Bronchial epithelial cell (primary cell): ENCODE results near the gene DNAJC8. TPM values are rescaled to one million over a fixed set of nuclear protein-coding genes. Genes with fewer than 3 reads are reported as not detected.

Experiments
- DNase-seq: peaks from one replicate; pipeline ENCODE4 v3.0.0-alpha.2; 2010; ENCODE audit warnings: low read depth
- FAIRE-seq: peaks from 2 replicates; lab custom pipeline; 2011; peaks lifted over from hg19 to GRCh38; lab: Jason Lieb, UNC
- H3K27me3 ChIP-seq: 2 replicates; pipeline ENCODE4 v1.5.1; 2011; ENCODE audit warnings: low read length; ENCODE audit not compliant: control insufficient read depth, insufficient read depth
- H3K36me3 ChIP-seq: 2 replicates; pipeline ENCODE4 v1.5.1; 2011; ENCODE audit warnings: low read length; ENCODE audit not compliant: control insufficient read depth, insufficient read depth
- H3K4me3 ChIP-seq: 2 replicates; pipeline ENCODE4 v1.5.1; 2011; ENCODE audit warnings: mild to moderate bottlenecking, low read depth, low read length, control low read depth
- CTCF ChIP-seq: IDR thresholded peaks from 2 replicates; pipeline ENCODE4 v1.5.1; 2011; ENCODE audit warnings: mild to moderate bottlenecking, moderate library complexity, low read length, control low read depth, inconsistent platforms; ENCODE audit not compliant: insufficient read depth, severe bottlenecking
- total RNA-seq: library from RNA; depleted of rRNA; stranded (reverse); fragments of >200 nt; gene quantifications from 2 replicates; pipeline ENCODE4 v1.2.1, GENCODE V29; 2014

DNAJC8 gene
- total RNA-seq, 1 donor from 2014 or later: 44.2 TPM

- no peak overlapping the region for H3K4me3 ChIP-seq
- DNase-seq (peak; percentile 89), FAIRE-seq (no peak)
- TF ChIP-seq CTCF: no peak
- no peaks in the 10 kb centered on the region for H3K27me3 ChIP-seq
- H3K36me3 ChIP-seq: no peaks in the 10 kb centered on the region
Measured at GRCh38 chr1:28249013-28249865, 16.4 kb upstream of the DNAJC8 start.

GRCh38 chr1:28248273-28249012 is 15.6 kb upstream of the DNAJC8 start:
- no peaks in the 10 kb centered on the region for H3K36me3 ChIP-seq
- no peak for FAIRE-seq
- H3K4me3 ChIP-seq: no peak overlapping the region
- no peaks in the 10 kb centered on the region for H3K27me3 ChIP-seq
- peak; percentile 68 for DNase-seq
- peak; percentile 85 for TF ChIP-seq CTCF

DNA sequence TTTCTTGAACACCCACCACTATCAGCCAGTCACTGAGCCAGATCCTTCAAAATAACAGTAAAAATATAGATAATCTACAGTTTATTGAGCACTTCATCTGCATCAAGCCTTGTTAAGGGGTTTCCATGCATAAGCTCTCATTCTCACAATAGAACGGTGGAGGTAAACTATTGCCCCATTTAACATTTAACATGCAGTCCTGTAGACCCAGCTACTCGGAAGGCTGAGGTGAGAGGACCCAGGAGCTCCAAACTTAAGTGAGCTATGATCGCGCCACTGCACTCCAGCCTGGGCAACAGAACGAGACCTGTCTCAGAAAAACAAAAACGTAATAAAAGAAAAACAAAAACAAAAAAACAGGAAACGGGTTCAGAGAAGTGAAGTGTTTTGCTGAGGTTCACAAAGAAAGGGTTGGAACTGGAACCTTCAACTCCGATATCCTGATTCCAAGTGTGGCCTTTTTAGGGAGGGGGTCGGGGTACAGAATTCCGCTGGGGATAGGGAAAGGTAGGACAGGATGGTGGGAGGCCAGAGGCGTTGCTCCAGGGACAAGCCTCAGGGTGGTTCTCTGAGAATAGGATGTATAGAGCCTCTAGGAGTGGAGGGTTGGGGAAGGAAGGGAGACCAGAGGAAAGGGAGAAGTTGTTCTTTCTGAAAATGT is 14.9 kb upstream of the DNAJC8 start:
- no peaks in the 10 kb centered on the region for H3K27me3 ChIP-seq
- FAIRE-seq: no peak
- no peak overlapping the region for H3K4me3 ChIP-seq
- no peak for TF ChIP-seq CTCF
- no peaks in the 10 kb centered on the region for H3K36me3 ChIP-seq
- DNase-seq: no peak

- no peak for FAIRE-seq
- no peaks in the 10 kb centered on the region for H3K36me3 ChIP-seq
- no peaks in the 10 kb centered on the region for H3K27me3 ChIP-seq
- DNase-seq: peak; percentile 93
- no peak for TF ChIP-seq CTCF
- peak overlapping the region; percentile 48 for H3K4me3 ChIP-seq
Measured at GRCh38 chr1:28246427-28246832, 13.6 kb upstream of the DNAJC8 start.

DNA sequence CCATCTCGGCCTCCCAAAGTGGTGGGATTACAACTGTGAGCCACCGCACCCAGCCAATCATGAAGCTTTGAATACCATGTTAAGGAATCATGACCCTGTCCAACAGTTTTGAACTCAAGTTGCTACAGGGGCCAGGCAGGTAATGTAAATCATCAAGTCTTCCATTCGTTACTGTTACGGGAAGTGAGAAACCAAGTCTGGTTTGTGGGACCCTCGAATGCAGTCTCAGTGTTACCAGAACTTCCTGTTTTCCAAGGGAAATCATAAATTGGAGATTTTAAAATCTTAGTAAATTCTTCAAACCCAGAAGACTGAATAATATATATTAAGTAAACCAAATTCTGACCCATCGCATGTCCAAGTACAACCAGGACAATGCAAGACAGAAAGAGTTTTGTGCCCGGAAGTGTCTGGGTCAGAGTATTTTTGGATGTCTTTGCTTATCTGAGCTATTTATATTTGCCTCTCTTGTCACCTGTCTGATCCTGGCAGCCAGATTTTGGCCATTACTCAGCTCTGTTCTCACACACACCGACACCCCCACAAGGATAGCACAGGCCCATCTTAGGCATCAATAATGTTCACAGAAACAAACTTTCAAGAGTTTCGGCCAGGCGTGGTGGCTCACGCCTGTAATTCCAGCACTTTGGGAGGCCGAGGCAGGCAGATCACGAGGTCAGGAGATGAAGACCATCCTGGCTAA is 11.9 kb upstream of the DNAJC8 start:
- FAIRE-seq (no peak), DNase-seq (no peak)
- H3K36me3 ChIP-seq: no peaks in the 10 kb centered on the region
- TF ChIP-seq CTCF: no peak
- no peaks in the 10 kb centered on the region for H3K27me3 ChIP-seq
- no peak overlapping the region for H3K4me3 ChIP-seq
